MV-4-11 (cell line): Measurements from ENCODE around the gene FGFR4.

ENCODE experiments used
- DNase-seq: peaks from one replicate; lab custom pipeline; 2025; lab: John Stamatoyannopoulos, UW

The FGFR4 gene

DNA sequence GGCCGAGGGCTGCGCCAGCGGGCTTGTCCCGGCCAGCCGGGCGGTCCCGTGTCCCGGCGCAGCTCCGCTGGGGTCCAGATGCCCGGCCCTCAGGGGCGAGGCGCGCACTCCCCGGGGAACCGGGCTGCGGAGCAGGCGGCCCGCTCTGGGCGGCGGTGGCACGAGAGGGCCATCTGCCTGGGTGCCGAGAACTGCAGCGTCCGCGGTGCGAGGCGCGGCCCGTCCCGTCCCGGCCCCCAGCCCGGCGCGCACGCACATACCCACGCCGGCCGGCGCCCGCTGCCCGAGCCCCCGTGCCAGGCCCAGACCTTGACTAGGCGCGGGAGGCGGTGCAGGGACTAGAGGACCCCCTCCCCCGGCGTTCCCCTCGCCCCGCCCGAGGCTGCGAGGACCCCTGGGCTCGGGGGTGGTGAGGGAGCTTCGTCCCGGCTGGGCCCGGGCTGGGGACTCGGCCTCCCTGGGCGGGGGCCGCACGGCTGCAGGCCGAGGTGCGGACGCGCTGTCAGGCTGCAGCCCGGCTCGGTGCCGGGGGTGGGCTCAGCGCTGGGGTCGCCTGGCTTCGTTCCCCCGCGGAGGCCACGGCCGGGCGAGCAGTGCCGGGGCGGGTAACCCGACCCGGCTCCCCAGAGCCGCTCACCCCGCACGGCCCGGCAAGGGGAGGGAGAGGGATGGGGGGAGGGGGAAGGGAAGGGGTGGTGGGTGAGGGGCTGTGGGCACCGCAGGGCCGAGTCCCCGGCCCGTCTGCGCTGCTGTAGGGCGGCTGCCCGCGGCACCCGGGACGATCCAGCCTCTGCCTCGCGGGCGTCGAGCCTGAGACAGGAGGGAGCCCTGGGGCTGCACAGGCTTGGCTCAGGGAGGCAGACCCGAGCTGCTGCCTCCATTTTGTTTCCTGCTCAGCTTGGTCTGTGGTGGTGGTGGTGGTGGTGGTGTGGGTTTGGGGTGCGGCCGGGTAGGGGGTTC is 45.7 kb downstream of the FGFR4 start:
- no peak for DNase-seq

DNA sequence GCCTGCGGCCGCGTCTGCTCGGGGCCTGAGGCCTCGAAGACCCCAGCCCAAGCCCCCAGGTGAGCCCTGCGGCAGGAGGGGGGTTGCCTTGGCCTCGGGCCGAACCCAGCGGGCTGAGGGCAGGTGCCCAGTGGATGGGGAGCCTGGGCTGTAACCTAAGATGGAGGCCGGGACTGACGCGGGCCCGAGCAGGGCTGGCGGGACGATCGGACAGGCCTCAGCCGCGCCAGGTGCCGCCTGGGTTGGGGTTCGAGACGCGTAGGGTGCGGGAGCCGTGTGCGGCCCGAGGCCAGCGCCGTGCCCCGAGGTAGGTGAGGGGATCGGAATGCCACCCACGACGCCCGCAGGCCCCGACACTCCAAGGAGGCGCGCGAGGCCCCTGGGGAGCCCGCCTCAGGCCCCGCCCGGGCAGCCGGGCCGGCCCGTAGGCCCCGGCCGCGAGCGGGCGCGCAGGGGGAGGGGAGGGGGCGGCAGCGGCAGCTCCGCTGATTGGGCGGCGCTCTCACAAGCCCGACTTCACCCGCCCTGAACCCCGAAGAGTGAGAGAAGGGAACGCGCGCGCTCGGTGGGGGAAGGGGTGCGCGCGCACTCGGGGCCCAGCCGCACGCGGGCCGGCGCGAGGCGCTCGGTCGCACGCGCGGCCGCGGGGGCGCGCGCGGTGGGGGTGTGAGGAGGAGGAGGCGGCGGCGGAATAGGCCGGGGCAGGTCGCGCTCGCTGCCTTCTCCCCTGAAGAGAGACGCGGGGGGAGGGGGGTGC is 46.6 kb downstream of the FGFR4 start, which contains the start of gene NSD1:
NSD1 (plus strand) TSS at position 678 of the 757 bp plus-strand sequence. CDS start 1,331 bp downstream, outside the sequence.
- DNase-seq = peak; percentile 71

DNA sequence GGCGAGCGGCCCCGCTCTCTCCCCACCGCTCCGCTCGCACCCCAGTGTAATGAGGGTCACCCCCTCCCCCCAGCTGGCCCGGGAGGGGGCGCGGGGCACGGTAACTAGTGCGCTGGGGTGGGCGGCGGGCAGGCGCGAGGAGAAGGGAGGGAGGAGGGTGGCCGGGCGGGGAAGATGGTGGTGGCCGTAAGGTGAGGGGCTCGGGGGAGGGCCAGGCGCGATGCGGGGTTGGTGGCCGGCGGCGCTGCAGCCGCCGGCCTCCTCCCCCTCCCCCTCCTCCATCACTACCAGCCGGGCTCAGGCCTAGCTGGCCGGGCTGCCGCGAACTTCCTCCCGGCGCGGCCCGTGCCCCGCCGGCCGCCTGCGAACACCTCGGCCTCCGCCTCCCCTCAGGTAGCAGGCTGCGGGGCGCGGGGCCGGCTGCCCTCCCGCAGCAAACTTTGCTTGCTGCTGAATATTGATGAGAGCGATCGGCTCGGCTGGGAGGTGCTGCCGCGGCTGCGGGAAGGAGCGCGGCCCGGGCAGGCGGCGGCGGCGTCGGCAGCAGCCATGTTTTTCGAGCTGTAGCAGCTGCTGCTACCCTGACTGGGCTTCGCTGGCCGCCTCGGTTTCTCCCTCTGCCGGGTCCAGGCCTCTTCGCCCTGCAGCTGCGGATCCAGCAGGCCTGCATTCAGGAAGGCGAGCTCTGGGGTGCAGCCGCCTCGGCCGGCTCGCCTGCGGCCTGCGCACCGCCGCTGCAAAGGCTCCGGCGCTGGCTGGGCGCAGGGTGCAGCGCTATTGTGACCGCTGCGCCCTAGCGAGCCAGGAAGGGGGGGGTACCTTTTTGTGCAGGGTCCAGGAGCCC is 47.4 kb downstream of the FGFR4 start:
- peak; percentile 26 for DNase-seq

DNA sequence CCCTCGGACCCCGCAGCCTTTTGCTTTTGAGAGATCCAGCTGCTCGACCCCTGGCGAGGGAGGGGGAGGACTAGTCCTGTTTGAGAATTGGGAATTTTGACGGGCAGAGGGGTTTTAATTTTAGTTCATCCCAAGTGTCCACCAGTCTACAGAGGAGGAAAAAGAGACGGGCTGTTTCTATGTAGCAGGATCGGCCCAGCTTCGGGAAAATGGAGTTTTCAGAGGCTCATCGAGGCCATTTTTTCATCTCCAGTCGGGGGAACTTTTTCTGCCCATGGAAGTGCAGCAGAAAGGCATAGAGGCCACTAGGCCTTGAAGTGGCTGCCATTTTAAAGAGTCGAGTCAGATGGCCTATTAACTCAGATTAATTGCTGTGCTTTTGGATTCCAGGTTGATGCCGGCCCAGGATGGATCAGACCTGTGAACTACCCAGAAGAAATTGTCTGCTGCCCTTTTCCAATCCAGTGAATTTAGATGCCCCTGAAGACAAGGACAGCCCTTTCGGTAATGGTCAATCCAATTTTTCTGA is 48.0 kb downstream of the FGFR4 start:
- no peak for DNase-seq

DNA sequence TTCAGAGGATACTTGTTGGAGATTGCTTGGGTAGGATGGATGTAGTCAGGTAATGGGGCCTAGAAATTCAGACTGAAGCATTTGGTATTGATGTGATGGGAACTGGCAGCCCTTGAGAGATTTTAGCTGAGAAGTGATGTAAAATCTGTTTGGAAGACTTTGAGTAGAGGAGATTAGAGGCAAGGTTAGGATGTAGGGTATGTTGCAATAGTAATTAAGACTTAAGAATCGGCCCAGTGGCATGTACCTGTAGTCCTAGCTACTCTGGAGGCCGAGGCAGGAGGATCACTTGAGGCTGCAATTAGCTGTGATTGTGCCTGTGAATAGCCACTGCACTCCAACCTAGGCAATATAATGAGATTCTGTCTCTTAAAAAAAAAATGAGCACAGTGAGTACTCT is 53.6 kb downstream of the FGFR4 start:
- no peak for DNase-seq

DNA sequence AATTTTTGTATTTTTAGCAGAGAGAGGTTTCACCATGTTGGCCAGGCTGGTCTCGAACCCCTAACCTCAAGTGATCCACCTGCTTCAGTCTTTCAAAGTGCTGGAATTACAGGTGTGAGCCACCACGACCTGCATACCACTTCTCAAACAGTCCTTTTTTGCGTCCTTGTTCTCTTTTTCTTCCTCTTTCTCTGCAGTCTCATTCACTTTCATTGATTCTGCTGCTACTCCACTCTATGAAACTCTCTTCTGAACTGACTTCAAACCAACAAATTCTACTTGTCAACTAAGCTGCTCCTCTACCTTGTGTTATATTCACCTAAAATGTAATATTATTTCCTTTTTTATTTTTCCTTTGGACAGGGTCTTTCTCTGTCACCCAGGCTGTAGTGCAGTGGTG is 54.8 kb downstream of the FGFR4 start:
- DNase-seq = no peak

DNA sequence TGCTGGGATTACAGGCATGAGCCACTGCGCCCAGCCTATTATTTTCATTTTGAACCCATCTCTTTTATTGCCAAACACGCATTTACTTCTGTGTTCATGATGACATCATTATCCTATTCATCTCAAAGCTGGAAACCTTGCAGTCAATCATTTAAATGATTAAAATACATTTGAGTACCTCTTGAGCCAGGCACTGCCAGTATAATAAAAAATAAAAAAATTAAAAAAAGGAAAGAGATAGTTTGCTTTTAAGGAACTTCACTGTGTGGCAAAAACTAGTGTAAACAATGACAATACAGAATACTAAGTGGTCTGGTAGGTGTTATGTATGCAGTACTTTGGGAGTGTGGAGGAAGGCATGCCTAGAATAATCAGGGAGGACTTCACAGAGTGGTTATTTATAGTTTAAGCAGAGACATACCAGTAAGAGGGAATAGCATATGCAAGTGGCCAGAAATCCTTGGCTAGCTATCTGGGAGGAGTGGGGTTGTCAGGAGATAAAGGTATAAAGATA is 55.4 kb downstream of the FGFR4 start:
- no peak for DNase-seq

DNA sequence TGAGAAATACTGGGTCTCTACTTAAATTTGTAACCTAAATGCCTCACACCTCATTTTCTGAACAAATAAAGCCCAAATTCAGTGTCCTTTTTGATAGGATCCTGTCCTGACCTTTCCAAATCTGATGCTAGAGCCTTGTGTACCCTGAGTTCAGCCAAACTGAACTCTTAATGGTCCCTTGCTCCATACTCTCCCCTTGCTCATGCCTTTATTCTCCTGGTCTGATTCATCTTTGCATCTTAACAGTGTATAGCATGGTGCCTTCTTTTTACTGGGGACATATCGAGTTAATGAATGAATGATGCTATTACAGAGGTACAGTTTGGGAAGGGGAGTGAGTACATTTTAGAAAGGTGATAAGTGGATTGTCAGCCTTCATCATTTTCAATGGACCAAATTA is 56.1 kb downstream of the FGFR4 start:
- DNase-seq = no peak

DNA sequence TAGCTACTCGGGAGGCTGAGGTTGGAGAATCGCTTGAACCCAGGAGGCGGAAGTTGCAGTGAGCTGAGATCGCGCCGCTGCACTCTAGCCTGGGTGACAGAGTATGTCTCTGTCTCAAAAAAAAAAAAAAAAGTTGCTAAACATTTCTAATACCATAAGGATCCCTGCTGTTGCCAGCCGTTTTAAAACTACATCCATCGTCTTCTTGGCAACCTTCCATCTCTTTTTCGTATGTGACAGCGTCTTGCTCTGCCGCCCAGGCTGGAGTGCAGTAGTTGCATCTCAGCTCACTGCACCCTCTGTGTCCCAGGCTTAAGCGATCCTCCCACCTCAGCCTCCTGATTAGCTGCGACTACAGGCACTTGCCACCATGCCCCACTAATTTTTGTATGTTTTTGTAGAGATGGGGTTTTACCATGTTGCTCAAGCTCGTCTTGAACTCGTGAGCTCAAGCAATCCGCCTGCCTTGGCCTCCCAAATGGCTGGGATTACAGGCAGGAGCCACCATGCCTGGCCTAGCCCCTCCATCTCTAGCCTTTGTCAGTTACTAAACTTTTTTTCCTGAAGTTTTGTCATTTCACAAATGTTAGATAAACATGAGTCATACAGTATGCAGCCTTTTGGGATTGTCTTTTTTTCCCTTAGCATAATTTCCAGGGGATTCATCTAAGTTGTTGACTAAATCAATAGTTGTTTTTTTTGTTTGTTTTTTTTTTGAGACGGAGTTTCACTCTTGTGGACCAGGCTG is 60.4 kb downstream of the FGFR4 start:
- no peak for DNase-seq
